Hepatic stellate cell (primary cell): ENCODE measurements around the gene HLA-DOB.

Experiments used
- DNase-seq: peaks from one replicate; pipeline ENCODE4 v3.0.0; 2011; ENCODE audit warnings: low spot score

HLA-DOB gene

GRCh38 chr6:32843331-32843978 is 26.7 kb upstream of the HLA-DOB start:
- DNase-seq, result no peak

GRCh38 chr6:32842690-32843089 is 25.9 kb upstream of the HLA-DOB start:
- DNase-seq, result no peak

- DNase-seq, result no peak
Measured at GRCh38 chr6:32842021-32842650, 25.3 kb upstream of the HLA-DOB start.

- no peak for DNase-seq
Measured at GRCh38 chr6:32840604-32841246, 23.9 kb upstream of the HLA-DOB start.

GRCh38 chr6:32839356-32839755 is 22.6 kb upstream of the HLA-DOB start:
- DNase-seq, result no peak

- peak; percentile 96 for DNase-seq
Measured at GRCh38 chr6:32838114-32838958, 21.5 kb upstream of the HLA-DOB start, which contains the start of gene TAP2. TSS of gene TAP2 (minus strand) at chr6:32838739. CDS start at chr6:32838233, 506 bp downstream.

GRCh38 chr6:32837651-32838113 is 20.9 kb upstream of the HLA-DOB start:
- DNase-seq, result no peak

- no peak for DNase-seq
Measured at GRCh38 chr6:32836873-32837272, 20.1 kb upstream of the HLA-DOB start.

- no peak for DNase-seq
Measured at GRCh38 chr6:32835167-32835893, 18.5 kb upstream of the HLA-DOB start.

- no peak for DNase-seq
Measured at GRCh38 chr6:32833664-32834063, 16.9 kb upstream of the HLA-DOB start.

- DNase-seq, result no peak
Measured at GRCh38 chr6:32832535-32832934, 15.7 kb upstream of the HLA-DOB start.

GRCh38 chr6:32830936-32831335 is 14.1 kb upstream of the HLA-DOB start:
- no peak for DNase-seq

- DNase-seq, result no peak
Measured at GRCh38 chr6:32830017-32830416, 13.2 kb upstream of the HLA-DOB start.

GRCh38 chr6:32829495-32829894 is 12.7 kb upstream of the HLA-DOB start:
- DNase-seq, result no peak

GRCh38 chr6:32827025-32827424 is 10.2 kb upstream of the HLA-DOB start:
- DNase-seq, result no peak

- DNase-seq, result peak; percentile 19
Measured at GRCh38 chr6:32825966-32826365, 9.2 kb upstream of the HLA-DOB start.

GRCh38 chr6:32819729-32820128 is 2.9 kb upstream of the HLA-DOB start:
- DNase-seq, result no peak

- DNase-seq, result no peak
Measured at GRCh38 chr6:32818867-32819266, 2.1 kb upstream of the HLA-DOB start.

GRCh38 chr6:32815996-32816395 is 806 bp downstream of the HLA-DOB start:
- no peak for DNase-seq

- peak; percentile 38 for DNase-seq
Measured at GRCh38 chr6:32815115-32815514, 1.7 kb downstream of the HLA-DOB start.

- DNase-seq, result no peak
Measured at GRCh38 chr6:32814145-32814544, 2.7 kb downstream of the HLA-DOB start.

GRCh38 chr6:32809171-32809570 is 7.6 kb downstream of the HLA-DOB start:
- DNase-seq, result no peak
